ENCODE results near the gene ALDH18A1.
"Not testable (repeated sequence)": the region's sequence is repeated elsewhere in the genome, so short reads cannot be mapped to it uniquely, and the experiment has no call there.

Gene ALDH18A1

DNA sequence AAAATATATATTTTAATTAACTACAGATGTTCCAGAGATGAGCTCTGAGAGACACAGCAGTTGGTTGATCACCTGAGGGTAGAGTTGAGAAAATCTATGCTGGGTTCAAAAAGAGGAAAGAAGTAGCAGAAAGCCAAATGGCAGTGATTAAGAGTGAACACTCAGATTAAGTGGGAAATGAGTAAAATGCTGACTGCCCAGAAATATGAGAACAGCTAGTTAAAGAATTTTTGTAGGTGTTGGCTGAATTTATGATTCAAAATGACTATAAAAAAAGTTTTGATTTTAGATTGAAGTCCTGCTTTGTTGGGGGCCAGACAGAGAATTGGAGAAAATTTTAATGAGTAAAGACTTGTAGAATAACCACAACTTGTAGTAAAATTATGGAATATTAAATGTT is 27.5 kb upstream of the ALDH18A1 start:
- Histone ChIP-seq H3K9ac (ENCODE audit: low read length) (no peak overlapping the region), H3K36me3 (replicated peaks; ENCODE audit: low read depth, low read length) (peaks cover 34% of the 10 kb centered on the region), H3K9me3 (ENCODE audit: insufficient read depth, low read length) (no peaks in the 10 kb centered on the region), H2AFZ (ENCODE audit: low read depth, low read length) (no peak overlapping the region), H3K4me1 (ENCODE audit: low read length) (no peaks in the 10 kb centered on the region), H3K79me2 (ENCODE audit: low read length) (no peaks in the 10 kb centered on the region), H3K27me3 (ENCODE audit: low read depth, low read length) (no peaks in the 10 kb centered on the region), H3K27ac (ENCODE audit: low read length) (no peak overlapping the region), H3K4me3 (ENCODE audit: low read length) (no peak overlapping the region), H4K20me1 (ENCODE audit: insufficient read depth, low read length) (no peaks in the 10 kb centered on the region), H3K4me2 (ENCODE audit: low read length) (no peak overlapping the region)
- TF ChIP-seq EZH2phosphoT487 (IDR thresholded peaks at IDR 0.05; ENCODE audit: low read depth): no peak
- TF ChIP-seq, protein P1, sequence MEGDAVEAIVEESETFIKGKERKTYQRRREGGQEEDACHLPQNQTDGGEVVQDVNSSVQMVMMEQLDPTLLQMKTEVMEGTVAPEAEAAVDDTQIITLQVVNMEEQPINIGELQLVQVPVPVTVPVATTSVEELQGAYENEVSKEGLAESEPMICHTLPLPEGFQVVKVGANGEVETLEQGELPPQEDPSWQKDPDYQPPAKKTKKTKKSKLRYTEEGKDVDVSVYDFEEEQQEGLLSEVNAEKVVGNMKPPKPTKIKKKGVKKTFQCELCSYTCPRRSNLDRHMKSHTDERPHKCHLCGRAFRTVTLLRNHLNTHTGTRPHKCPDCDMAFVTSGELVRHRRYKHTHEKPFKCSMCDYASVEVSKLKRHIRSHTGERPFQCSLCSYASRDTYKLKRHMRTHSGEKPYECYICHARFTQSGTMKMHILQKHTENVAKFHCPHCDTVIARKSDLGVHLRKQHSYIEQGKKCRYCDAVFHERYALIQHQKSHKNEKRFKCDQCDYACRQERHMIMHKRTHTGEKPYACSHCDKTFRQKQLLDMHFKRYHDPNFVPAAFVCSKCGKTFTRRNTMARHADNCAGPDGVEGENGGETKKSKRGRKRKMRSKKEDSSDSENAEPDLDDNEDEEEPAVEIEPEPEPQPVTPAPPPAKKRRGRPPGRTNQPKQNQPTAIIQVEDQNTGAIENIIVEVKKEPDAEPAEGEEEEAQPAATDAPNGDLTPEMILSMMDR (IDR thresholded peaks at IDR 0.05; ENCODE audit: low read depth, low read length): no peak

DNA sequence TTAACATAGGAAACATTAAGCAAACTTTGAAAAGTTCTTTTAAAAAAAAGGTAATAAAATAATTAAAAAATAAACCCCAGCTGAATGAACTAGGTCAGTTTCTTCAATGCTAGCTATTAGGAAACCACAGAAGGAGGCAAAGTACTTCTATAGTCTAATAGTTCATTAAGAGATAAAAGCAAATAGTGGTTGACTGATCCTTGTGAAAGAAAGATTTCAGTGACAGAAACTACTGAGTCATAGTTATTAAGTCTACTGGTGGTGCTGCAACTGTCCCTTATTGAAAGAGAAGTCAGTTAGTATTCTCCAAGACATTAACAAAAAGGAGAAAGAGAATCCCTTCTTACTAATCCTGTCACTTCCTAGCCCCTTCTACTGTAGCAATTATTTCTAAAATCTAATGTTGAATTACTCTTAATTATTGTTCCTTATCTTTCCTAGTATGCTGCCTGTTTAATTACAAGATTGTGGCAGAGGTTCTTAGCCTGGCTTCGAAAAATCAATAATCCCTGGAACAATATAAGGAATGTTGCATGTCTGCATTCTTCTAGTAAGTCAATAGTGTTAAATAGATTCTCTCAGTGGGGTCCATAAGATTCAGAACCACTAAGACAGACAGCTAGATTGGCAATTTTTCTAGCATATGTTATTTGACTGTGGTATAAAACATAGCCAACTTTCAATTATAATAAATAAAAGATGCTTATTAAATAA is 19.0 kb upstream of the ALDH18A1 start:
- Histone ChIP-seq H3K4me1 (ENCODE audit: low read length) (no peaks in the 10 kb centered on the region), H3K27ac (ENCODE audit: low read length) (no peak overlapping the region), H2AFZ (ENCODE audit: low read depth, low read length) (no peak overlapping the region), H3K36me3 (replicated peaks; ENCODE audit: low read depth, low read length) (peaks cover 10% of the 10 kb centered on the region), H3K9me3 (ENCODE audit: insufficient read depth, low read length) (no peaks in the 10 kb centered on the region), H4K20me1 (ENCODE audit: insufficient read depth, low read length) (no peaks in the 10 kb centered on the region), H3K4me2 (ENCODE audit: low read length) (no peak overlapping the region), H3K27me3 (ENCODE audit: low read depth, low read length) (no peaks in the 10 kb centered on the region), H3K79me2 (ENCODE audit: low read length) (no peaks in the 10 kb centered on the region), H3K4me3 (ENCODE audit: low read length) (no peak overlapping the region), H3K9ac (ENCODE audit: low read length) (no peak overlapping the region)
- TF ChIP-seq EZH2phosphoT487 (IDR thresholded peaks at IDR 0.05; ENCODE audit: low read depth): no peak
- TF ChIP-seq, protein P1 (IDR thresholded peaks at IDR 0.05; ENCODE audit: low read depth, low read length): no peak

DNA sequence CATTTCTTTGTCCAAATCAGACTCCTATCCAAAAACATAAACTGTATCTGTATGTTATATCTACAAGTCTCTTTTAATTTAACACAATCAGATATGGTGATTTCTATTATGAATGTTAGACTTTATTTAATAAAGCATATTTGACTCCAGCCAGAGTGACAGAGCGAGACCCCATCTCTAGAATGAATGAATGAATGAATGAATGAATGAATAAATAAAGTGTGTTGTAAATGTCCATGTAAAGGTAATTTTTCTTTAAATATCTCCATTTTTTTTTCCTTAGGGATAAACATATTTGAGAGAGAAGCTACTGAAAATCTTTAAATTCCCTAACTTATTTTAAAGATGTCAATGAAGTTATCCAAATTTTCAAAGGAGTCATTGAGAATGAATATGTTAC is 18.1 kb upstream of the ALDH18A1 start:
- H3K27me3 ChIP-seq (ENCODE audit: low read depth, low read length): no peaks in the 10 kb centered on the region
- no peaks in the 10 kb centered on the region for H3K79me2 ChIP-seq (ENCODE audit: low read length)
- H4K20me1 ChIP-seq (ENCODE audit: insufficient read depth, low read length): no peaks in the 10 kb centered on the region
- no peaks in the 10 kb centered on the region for H3K9me3 ChIP-seq (ENCODE audit: insufficient read depth, low read length)
- no peaks in the 10 kb centered on the region for H3K4me1 ChIP-seq (ENCODE audit: low read length)
- H3K9ac ChIP-seq (ENCODE audit: low read length): no peak overlapping the region
- no peak overlapping the region for H3K4me2 ChIP-seq (ENCODE audit: low read length)
- no peak overlapping the region for H2AFZ ChIP-seq (ENCODE audit: low read depth, low read length)
- no peak overlapping the region for H3K27ac ChIP-seq (ENCODE audit: low read length)
- peaks cover 3% of the 10 kb centered on the region for H3K36me3 ChIP-seq (replicated peaks; ENCODE audit: low read depth, low read length)
- no peak overlapping the region for H3K4me3 ChIP-seq (ENCODE audit: low read length)
- TF ChIP-seq EZH2phosphoT487 (IDR thresholded peaks at IDR 0.05; ENCODE audit: low read depth): no peak
- TF ChIP-seq, protein P1 (IDR thresholded peaks at IDR 0.05; ENCODE audit: low read depth, low read length): no peak

DNA sequence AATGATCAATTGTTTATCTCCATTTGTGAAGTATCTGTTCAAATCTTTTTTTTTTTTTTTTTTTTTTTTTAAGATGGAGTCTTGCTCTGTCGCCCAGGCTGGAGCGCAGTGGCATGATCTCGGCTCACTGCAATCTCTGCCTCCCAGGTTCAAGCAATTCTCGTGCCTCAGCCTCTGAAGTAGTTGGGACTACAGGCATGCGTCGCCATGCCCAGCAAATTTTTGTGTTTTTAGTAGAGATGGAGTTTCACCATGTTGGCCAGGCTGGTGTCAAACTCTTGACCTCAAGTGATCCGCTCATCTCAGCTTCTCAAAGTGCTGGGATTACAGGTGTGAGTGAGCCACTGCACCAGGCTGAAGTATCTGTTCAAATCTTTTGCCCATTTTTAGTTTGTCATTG is 16.1 kb upstream of the ALDH18A1 start:
- H3K9ac ChIP-seq (ENCODE audit: low read length); H3K4me2 ChIP-seq (ENCODE audit: low read length); H3K27me3 ChIP-seq (ENCODE audit: low read depth, low read length); H3K79me2 ChIP-seq (ENCODE audit: low read length); H2AFZ ChIP-seq (ENCODE audit: low read depth, low read length); H3K36me3 ChIP-seq (replicated peaks; ENCODE audit: low read depth, low read length); H4K20me1 ChIP-seq (ENCODE audit: insufficient read depth, low read length); H3K4me1 ChIP-seq (ENCODE audit: low read length); H3K4me3 ChIP-seq (ENCODE audit: low read length); H3K27ac ChIP-seq (ENCODE audit: low read length); H3K9me3 ChIP-seq (ENCODE audit: insufficient read depth, low read length): not testable (repeated sequence)
